ENCODE results near the gene KLHL14. TPM values are rescaled to one million over a fixed set of nuclear protein-coding genes. Genes with fewer than 3 reads are reported as not detected.

The KLHL14 gene
- total and polyA plus RNA-seq, 2 donors (not counting 3 experiments of a cell fraction or from before 2014, with no cell fraction given): not detected

- dilution Hi-C loops (cut with MboI; ENCODE audit: extremely low pct_ligation_motif_present, low sequenced_read_pairs): no loop called here
- no peaks in the 10 kb centered on the region for H3K79me2 ChIP-seq (ENCODE audit: control insufficient read depth, insufficient read depth, low read length)
- H3K36me3 ChIP-seq (ENCODE audit: control insufficient read depth in 2 of 2, extremely low read depth in 1 of 2, insufficient read depth in 2 of 2, low read length in 2 of 2): no peaks in the 10 kb centered on the region
- no peak overlapping the region for H3K9ac ChIP-seq (replicated peaks; ENCODE audit: extremely low read depth, insufficient read depth, low read length)
- no TSS peak for BruUV-seq (replicated peaks)
- H4K20me1 ChIP-seq (replicated peaks; ENCODE audit: control insufficient read depth, extremely low read depth, insufficient read depth, low read length): no peaks in the 10 kb centered on the region
- H3K27ac ChIP-seq (ENCODE audit: insufficient read depth, low read depth, low read length): no peak overlapping the region
- POLR2A ChIA-PET: no interaction called here
- no peaks in the 10 kb centered on the region for H3K4me1 ChIP-seq (ENCODE audit: control insufficient read depth, extremely low read depth, insufficient read depth, low read length)
- intact Hi-C loops (cut with micrococcal nuclease): no loop called here
- CTCF ChIA-PET: interaction anchor here (0.5 to 0.8 kb wide), 2 partner anchors 32 to 490 kb away, joined by 3 to 4 read pairs; no protein-coding TSS in a partner anchor
- H3K27me3 ChIP-seq (ENCODE audit: control insufficient read depth in 2 of 2, insufficient read depth in 2 of 2, low read length in 2 of 2): peaks cover 2 to 5% of the 10 kb centered on the region in 2 experiments
- H3K4me3 ChIP-seq (replicated peaks in 1 of 3; ENCODE audit: insufficient read depth in 1 of 3, low read depth in 1 of 3, low read length in 3 of 3): no peak overlapping the region
- H3K9me1 ChIP-seq (replicated peaks; ENCODE audit: control insufficient read depth, extremely low read depth, insufficient read depth, low read length): no peaks in the 10 kb centered on the region
- H3K4me2 ChIP-seq (ENCODE audit: insufficient read depth, low read length): no peak overlapping the region
- H3K9me3 ChIP-seq (replicated peaks; ENCODE audit: control insufficient read depth, insufficient read depth, low read length): no peaks in the 10 kb centered on the region
- FAIRE-seq (no peak), DNase-seq (ENCODE audit: low read depth, low spot score) (no peak)
- no peak overlapping the region for H2AFZ ChIP-seq (ENCODE audit: low read depth, low read length)
- TF ChIP-seq, protein P1, sequence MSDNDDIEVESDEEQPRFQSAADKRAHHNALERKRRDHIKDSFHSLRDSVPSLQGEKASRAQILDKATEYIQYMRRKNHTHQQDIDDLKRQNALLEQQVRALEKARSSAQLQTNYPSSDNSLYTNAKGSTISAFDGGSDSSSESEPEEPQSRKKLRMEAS (IDR thresholded peaks at IDR 0.05; ENCODE audit: insufficient read depth, insufficient read length): no peak
- TF ChIP-seq FOS (IDR thresholded peaks at IDR 0.05; ENCODE audit: borderline replicate concordance, insufficient read depth, low read length) (no peak), POLR2A (IDR thresholded peaks at IDR 0.05; ENCODE audit: low read depth, low read length) (no peak), MYC (IDR thresholded peaks at IDR 0.05; ENCODE audit: low read depth, low read length) (no peak), EZH2 (IDR thresholded peaks at IDR 0.05; ENCODE audit: borderline replicate concordance, low read depth, low read length, severe bottlenecking) (no peak), JUN (IDR thresholded peaks at IDR 0.05; ENCODE audit: borderline replicate concordance, insufficient read depth, insufficient read length, low read depth) (no peak), POLR2AphosphoS5 (IDR thresholded peaks at IDR 0.05; ENCODE audit: insufficient read depth, low read depth, low read length) (no peak), GATA2 (IDR thresholded peaks at IDR 0.05; ENCODE audit: insufficient read depth, insufficient read length, low read depth, low read length) (no peak)
- TF ChIP-seq, protein P2, sequence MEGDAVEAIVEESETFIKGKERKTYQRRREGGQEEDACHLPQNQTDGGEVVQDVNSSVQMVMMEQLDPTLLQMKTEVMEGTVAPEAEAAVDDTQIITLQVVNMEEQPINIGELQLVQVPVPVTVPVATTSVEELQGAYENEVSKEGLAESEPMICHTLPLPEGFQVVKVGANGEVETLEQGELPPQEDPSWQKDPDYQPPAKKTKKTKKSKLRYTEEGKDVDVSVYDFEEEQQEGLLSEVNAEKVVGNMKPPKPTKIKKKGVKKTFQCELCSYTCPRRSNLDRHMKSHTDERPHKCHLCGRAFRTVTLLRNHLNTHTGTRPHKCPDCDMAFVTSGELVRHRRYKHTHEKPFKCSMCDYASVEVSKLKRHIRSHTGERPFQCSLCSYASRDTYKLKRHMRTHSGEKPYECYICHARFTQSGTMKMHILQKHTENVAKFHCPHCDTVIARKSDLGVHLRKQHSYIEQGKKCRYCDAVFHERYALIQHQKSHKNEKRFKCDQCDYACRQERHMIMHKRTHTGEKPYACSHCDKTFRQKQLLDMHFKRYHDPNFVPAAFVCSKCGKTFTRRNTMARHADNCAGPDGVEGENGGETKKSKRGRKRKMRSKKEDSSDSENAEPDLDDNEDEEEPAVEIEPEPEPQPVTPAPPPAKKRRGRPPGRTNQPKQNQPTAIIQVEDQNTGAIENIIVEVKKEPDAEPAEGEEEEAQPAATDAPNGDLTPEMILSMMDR (IDR thresholded peaks at IDR 0.05; ENCODE audit: extremely low read depth in 1 of 2, insufficient read depth in 1 of 2, low read depth in 1 of 2, low read length in 2 of 2): no peak
Measured at GRCh38 chr18:32711862-32712261, 61.0 kb downstream of the KLHL14 start.
